ENCODE measurements around the gene UBQLNL.

The UBQLNL gene, protein sequence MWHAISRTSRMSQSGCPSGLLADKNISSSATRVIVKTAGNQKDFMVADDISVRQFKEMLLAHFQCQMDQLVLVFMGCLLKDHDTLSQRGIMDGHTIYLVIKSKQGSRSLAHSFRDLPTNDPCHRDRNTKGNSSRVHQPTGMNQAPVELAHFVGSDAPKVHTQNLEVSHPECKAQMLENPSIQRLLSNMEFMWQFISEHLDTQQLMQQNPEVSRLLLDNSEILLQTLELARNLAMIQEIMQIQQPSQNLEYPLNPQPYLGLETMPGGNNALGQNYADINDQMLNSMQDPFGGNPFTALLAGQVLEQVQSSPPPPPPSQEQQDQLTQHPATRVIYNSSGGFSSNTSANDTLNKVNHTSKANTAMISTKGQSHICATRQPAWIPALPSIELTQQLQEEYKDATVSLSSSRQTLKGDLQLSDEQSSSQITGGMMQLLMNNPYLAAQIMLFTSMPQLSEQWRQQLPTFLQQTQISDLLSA

DNA sequence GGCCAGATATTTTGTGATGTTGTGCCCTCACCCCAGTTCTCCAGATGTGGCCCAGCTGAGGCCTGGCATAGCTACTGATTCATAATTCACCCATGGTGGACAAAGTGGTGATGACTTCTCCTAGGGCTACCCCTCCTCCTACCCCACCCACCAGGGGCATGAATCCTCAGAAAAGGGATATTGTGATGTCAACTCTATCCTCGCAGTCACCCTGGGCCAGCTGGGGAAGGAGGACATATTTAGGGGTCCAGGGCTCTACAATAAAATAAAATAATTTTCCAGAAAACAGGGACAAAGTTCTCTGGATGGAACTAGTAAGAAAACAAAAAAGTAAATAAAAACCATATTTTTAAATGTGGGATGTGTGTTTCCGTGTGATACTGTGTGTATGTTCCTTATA, at the start of gene UBQLNL:
Gene UBQLNL (minus strand): TSS at position 101 of the 400 bp plus-strand sequence. CDS start 258 bp downstream, outside the sequence.
- no peak for DNase-seq

DNA sequence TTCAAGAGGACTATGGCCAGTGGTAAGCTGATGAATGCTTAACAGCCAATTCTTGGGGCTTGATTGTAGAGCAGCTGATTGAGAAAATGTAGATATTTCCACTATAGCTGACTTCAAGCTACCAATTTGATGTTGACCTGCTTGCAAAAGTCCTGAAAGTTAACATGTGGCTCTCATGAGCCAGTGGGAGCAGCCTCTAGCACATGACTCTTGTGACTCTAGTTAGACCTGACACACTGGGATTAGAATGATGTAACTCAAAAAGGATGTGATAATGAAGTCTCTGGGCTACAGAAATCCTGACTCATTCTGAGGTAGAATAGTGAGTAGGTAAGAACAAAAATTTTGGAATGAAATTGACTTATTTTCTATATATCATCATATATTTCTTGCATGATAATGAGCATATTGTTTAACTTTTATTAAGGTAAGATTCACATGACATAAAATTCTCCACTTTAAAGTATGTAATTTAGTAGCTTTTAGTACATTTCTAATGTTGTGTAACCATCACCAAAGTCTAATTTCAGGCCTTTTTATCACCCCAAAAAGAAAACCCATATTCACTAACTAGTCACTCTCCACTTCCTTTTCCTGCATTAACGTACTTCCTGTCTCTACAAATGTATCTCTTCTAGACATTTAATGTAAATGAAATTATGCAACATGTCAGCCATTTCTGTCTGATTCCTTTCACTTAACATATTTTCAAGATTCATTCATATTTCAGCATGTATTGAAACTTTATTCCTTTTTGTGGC, 47.9 kb upstream of the UBQLNL start:
- no peak for DNase-seq

DNA sequence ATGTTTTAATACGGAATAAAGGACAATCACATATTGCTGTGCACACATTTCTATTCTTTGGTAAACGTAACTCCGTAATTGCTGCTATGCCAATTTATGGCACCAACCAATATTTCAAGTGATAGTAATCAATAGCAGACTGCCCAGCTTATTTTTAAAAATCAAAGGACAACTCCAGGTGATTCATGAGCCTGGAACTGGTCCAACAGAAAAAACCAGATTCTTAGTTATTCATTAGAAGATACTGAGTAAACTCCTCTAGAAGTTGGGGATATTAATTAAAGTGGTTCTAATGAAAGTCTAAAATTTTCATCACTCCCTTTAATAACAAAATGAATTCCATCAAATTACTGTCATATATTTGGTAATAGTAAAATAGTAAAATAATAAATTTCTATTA, 41.3 kb upstream of the UBQLNL start:
- no peak for DNase-seq

DNA sequence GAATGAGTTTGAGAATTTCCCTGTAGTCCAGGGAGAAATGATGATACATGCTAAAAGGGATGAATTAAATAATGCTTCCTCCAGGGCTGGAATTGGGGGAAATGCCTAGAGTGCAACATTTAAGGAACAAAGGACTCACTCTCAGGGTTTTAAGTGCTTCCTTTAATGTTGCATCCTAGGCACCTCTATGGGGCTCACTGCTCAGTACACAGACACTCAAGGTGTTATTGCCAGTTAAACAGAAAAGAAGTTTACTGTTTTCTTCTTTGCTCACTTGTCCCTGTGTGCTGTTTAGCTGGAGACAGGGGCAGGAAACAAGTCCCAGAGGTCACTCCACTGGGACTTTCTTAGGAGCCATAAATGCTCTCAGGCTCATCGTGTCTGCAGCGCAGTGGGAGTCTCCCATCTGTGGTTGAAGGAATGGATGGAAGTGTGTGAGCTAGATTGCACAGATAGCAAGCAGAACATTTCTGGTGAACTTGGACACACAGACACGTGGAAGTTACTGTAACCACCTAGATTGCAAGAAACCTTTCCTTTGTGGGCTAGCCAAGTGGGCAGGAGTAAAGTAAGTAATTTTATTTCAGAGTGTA, 40.2 kb upstream of the UBQLNL start:
- no peak for DNase-seq

DNA sequence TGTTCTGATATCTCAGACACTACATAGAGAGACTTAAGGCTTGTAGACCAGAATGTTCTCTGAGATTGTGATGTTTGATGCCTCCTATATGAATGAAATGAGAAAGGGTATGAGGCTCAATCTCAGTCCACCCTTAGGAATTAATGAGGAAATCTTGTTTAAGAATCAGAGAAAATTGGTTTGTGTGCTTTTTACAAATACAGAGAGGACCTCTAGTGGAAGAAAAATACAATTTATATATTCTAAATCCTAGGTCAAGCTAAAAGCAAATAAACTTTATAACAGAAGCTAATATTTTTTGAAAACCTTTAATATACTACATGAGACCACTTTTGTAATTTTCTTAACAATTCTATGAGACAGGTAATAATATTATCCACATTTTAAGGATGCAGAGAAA, 36.8 kb upstream of the UBQLNL start:
- no peak for DNase-seq

DNA sequence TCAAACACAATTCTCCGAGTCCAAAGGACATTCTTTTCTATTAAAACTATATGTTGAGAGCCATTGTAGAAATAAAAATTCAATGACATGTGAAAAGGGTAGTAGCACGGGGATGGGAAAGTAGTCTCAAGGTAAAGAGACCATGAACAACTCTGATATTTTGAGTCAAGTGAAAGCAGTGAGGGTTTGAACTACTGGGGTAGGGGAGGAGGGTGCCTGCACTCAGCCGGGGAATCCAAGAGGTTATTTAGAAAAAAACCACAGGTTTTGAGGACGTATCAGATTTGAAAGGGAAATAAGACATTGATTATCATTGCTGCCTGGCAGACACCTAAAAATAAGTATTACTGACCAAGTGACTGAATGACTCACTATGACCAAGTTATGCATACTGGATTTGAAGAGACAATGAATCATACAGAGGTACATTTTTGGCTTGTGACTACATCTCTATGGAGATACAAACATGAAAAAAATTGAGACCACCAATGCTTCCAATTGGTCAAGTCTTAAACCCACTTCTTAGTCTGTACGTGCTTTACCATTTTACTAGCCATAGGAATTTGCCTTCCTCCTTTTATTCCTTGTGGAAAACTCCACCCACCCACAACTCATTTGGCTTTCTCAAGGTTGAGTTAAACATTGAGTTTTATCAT, 34.1 kb upstream of the UBQLNL start:
- DNase-seq: no peak

DNA sequence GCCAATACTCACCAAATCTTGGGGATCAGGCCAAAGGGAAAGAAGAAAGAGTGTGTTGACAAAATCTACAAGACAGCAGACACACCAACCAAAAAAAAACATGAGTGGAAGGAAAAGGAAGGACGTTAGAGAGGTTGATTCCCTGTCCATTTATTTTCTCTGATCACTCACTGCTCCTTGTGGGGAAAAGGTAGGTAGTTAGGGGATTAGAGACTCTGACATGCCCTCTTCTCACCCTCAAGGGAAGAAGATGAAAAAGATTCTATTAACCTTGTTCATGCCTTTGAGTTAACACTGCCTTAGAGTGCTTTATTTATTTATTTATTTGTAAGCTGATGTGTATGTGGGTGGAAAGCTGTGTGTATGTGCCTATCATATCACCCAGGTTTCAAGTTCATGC, 31.9 kb upstream of the UBQLNL start, which contains the start of gene OR52H1:
Gene OR52H1 (minus strand): TSS at position 101 of the 400 bp plus-strand sequence. CDS start 3,035 bp downstream, outside the sequence.
- no peak for DNase-seq

DNA sequence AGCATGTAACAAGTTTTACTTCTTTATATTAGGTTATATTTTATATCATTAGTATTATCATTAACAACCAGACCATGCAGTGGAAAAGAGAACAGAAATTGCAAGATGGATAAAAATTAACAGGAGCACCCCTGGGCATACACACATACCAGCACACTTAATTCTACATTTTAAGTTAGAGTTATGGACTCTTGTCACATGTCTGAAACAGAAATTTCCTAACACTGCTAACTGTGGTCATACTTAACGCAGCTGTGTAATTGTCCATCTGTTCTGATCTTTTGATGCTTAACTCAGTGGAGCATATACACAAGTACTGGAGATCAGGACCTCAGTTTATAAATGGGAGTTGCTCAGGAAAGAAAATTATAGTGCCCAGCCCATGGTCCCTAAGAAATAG, 31.5 kb upstream of the UBQLNL start:
- no peak for DNase-seq

DNA sequence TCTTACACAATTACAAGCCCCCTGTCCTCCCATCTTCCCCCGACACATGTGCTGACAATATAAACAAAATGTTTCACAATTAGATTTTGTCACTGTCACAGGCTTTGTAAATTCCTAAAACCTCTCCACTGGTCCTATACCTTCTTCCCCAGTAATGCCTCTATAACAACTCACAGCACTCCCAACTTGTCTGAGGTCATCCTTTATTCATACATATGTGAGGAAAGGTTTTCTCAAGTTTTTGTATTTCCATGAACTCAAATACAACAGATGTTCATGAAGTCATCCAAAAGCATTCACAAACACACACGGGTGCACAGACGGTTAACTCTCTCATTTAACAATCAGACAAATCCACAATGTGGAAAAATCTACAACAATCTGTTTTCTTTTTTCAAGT, 30.0 kb upstream of the UBQLNL start:
- DNase-seq: no peak

DNA sequence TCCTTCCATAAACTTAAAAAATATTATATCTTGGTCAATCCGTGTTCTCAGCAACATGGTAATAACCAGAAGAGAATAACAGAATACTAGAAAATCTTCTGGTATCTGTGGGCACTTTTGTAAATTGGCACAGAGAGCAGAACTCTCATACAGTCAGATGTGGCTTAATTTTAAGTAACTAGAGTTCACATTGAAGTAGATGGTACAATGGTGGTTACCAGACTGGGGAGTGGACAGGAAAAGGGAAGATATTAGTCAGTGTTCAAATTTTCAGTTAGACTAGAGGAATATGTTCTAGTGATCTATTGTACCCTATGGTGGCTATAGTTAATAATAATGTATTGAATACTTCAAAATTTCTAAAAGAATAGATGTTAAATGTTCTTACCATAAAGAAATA, 24.9 kb upstream of the UBQLNL start:
- DNase-seq: no peak

DNA sequence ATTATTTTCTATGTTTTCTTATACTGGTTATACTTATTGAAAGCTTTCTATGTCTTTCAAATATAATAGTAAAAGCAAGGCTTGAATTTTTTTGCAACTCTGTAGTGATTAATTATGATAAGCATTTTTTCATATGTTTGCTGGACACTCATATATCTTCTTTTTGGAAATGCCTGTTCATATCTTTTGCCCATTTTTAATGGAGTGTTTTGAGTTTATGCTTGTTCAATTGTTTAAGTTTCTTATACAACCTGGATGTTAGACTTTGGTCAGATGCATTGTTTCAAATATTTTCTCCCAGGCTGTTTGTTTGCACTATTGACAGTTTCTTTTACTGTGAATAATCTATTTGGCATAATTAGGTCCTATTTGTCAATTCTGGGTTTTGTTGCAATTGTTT, 20.0 kb upstream of the UBQLNL start:
- DNase-seq: no peak

DNA sequence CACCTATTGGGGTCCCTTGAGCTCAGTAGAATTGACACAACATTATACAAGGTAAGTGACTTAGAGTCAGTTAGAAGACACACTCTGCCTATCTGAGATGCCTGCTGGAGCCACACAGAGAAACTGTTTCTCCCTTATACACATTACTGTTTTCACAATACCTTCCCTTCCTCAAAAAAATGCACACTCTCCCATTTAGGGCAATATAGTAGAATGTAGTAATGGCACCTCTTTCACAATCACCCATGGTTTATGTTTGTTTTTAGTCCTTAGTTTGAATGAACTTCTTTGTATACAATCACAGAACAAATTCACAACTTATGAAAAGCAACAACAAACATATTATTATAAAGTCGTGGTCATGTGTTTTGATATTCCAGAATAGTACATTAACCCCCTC, 17.5 kb upstream of the UBQLNL start:
- no peak for DNase-seq

DNA sequence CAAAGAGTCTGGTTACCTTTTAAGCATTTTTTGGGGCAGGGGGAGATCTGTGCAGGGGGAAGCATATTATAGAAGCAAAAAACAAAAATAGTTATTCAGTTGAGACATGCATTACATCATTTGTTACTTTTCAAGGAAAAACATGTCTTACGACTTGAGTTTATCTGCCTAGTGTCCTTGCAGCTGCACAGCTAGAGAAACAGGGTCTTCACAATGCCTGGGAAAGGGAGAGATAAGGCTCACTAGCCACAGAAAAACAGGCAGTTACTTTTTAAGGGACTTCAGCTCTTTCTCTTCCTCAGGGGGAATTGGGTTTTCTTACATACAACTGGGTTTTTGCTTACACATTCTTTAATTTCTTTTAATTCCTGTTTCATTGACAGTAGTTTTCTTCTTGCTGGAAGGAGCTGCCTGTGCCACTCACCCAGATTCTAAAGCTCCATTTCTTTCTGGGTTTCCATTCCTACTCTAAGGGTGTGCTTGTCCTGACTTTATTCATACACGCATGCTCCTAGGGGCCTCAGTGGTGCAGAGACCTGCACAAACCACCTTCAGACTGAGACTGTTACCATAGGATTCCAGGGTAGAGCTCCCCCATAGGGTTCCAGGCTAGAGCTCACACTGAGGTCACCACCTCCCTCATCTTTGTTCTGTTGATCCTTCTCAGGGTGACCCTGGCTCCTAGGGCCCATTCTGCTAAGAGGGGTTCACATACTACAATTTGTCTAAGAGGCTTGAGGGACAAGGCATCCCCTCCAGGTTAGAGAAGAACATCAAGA, 14.7 kb upstream of the UBQLNL start:
- DNase-seq: no peak

DNA sequence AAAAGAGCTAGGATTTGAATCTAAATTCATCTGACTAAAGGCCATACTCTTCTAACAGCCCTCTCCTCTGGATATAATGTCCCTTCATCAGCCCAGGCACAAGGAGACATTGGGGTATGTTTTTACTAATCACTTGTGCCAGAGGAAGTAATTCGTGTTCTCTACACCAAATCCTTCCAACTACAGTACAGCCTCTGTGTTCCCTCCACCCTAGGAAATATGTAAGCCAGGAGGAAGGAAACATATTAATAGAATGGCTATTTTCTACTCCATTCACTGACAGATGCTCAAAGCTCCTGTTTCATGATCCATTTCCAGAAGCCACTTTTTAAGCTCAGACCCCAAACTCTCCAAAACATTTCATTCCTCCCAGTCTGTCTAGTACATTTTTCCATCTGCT, 12.0 kb upstream of the UBQLNL start:
- no peak for DNase-seq

DNA sequence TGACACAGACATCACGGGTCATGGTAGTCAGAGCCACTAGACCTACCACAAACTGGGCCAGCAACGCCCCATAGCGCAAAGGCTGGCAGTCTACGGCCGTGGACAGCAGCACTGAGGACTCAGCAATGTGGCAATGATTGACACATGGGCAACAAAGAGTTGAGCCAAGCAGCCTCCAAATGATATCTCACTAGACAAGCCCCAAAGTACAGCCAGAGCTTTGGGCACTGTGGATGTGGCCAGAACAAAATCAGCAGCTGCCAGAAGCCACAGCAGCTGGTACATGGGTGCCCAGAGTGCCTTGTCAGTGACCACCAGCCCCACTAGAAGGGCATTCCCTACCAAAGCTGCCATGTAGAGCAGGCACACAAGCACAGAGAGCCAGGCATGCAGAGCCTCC, 11.2 kb upstream of the UBQLNL start:
- no peak for DNase-seq

DNA sequence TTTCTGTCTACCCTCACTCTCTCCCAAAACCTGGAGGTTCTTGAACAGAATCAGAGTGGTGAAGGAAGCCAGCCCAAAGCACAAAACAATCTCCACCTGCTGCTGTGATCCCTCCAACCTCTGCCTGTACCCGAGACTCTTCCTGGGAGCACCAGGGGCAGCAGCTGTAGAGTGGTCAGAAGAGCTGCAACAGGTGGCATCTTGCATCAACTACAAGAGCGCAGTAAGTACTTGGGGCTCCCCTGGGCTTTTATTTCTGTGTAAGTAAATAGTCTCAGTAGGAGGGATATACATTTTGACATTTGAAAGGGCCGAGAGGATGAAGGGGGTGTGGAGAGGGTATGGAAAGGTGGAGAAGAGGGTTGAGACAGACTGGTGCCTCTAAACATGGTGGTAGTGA, 8.3 kb upstream of the UBQLNL start:
- DNase-seq: no peak

DNA sequence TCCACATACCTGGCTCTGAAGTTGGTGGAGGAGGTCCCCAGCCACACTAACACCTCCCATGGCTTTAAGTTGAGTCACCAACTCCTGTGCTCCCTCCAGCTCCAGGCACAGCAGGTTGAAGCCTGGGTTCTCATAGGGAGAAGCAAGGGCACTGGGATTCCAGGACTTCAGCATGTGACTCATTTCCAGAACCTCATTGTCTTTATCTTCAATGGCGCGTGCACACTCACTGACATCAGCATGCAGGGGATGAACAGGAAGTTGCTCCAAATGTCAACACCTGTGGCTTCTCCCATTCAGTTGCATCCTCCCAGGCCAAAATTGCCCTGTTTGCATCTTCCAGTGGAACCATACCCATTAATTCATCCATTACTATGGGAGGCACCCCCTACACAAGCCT, 5.8 kb upstream of the UBQLNL start:
- DNase-seq: no peak

DNA sequence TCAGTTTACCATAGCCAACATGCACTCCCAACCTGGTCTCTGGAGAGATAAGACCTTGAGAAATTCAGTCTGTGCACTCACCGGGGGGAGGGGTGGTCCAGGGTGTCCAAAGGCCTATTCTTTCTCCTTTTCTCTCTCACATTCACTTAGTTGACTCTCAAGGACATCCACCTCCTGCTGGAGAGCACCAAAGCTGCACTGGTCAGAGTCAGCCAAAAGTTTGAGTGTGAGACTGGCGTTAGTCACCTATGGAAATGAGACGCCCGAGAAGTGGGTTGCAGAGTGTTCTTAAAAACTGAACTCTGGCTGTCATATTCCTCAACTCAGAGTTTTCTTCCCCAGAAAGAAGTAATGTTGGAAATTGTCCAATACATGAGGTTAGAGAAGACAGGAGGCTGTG, 5.0 kb upstream of the UBQLNL start:
- DNase-seq: no peak

DNA sequence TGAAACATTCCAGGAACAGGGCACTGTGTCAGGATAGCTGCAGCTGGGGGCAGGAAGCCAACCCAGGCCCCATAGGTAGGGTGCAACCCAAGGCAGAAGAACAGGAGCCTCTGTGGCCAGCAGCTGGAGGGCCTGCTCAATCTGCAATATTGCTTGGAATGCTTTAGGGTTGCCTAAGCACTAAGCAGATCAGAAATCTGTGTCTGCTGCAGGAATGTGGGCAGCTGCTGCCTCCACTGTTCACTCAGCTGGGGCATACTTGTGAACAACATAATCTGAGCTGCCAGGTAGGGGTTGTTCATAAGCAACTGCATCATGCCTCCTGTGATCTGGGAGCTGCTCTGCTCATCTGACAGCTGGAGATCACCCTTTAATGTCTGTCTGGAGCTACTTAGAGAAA, 1.7 kb downstream of the UBQLNL start:
- DNase-seq: no peak

DNA sequence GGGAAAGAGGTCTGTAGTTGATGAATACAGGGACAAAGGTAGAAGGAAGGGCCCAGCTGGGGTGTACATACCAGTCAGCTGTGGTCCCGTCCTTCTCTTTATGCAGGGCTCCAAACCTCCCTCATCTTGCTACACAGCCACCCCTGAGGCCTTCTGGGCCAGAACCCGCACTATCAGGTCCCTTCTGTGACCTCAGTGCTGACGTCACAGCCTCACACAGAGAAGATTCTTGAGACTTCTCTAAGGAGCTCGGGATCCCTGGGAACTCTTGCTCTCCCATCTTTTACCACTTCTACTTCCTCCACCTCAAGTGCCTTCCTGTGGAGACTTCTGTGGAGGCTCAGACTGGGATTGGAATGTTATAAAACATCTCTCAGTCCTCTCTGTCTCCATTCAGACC, 6.7 kb downstream of the UBQLNL start, which contains the start of gene UBQLN3:
Gene UBQLN3 (minus strand): TSS at position 155 of the 400 bp plus-strand sequence. CDS start 399 bp downstream, outside the sequence.
- DNase-seq: no peak

DNA sequence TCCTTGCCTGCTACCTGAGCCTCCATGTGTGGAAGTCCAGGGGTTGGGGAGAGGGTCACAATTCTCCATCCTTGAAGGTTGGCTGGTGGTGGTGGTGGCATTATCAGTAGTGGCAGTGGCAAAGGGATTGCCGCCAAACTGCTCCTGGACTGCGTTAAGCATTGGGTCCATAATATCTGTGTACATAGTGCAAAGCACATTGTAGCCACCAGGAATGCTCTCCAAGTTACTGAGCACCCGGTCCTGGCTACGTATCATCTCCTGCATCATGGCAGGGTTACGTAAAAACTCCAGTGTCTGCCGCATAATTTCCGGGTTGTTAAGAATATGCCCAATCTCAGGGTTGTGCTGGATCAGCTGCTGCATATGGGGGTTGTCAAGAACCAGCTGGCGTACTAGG, 7.9 kb downstream of the UBQLNL start:
- no peak for DNase-seq

DNA sequence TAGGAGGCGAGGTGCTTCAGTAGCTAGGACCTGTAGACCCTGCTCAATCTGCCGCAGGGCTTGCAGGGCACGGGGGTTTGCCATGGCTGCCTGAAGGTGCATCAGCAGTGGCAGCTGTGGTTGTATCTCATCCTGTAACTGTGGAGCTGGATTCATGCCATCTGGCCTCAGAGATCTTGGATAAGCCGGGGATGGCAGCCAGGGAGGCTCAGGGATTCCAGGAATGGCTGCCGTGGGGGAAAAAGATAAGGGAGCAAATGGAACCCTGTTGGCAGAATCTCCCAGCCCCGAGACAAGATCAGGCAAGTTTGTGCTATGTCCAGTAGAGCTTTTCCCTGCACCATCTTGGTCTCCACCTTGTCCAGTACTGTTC, 8.6 kb downstream of the UBQLNL start:
- DNase-seq: no peak
